ENCODE results near the gene GAB3.
"Not testable (repeated sequence)": the region's sequence is repeated elsewhere in the genome, so short reads cannot be mapped to it uniquely, and the experiment has no call there.

GAB3 gene

DNA sequence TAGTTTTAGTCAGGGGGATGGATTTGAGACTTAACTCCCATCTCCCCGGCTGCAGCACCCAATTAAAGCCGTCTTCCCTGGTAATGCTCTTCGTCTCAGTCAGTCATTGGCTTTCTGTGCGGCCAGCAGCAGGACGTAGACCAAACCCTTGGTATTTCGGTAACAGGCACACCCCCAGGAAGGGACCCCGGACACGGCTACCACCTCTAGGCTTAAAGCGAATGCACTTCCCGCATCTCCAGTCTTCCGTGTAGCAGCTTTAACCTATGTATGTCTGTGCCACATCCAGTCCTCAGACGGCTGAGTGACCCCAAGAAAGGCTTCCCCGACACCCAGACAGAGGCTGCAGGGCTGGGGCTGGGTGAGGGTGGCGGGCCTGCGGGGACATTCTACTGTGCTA is 96.0 kb downstream of the GAB3 start:
- DNase-seq, result no peak

DNA sequence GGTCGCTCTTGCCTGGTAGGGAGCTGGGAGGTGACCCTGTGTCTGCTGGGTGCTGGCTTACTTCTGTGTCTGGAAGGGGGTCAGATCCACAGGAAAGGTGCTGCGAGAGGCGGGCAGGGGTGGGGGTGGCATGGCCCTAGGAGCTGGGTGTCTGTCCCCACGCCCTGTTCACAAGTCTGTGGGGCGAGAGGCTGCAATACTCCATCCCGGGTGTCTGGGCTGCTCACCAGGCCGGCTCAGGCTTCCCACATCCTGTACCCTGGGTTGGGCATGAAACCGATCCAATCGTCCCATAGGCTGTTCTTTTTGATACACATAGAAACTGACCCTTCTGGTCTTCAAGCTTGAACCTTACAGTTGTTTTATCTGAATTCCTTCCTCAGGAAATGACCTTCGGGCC is 96.5 kb downstream of the GAB3 start:
- no peak for DNase-seq

DNA sequence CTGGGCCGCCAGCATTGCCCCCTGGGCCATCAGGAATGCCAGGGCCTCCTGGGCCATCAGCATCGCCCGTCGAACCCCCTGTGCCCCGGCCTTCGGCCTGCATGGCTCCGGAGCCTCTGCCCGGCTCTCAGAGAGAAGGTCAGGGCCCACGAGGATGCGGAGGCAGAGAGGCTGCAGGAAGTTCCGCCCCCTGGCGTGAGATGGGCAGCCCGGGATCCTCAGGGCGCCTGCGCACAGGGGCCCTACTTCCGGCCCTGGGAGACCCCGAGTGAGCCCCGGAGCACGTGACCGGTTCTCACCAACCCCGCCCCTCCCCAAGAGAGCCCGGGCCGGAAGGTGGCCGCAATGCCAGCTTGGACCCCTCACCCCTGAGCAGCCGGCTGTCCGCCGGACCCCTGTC is 97.5 kb downstream of the GAB3 start, which contains the start of gene CTAG2:
Gene CTAG2, minus strand, starts transcription at position 167 of the 400 bp plus-strand sequence. Its CDS starts 64 bp downstream, at position 103.
- not testable (repeated sequence) for DNase-seq

DNA sequence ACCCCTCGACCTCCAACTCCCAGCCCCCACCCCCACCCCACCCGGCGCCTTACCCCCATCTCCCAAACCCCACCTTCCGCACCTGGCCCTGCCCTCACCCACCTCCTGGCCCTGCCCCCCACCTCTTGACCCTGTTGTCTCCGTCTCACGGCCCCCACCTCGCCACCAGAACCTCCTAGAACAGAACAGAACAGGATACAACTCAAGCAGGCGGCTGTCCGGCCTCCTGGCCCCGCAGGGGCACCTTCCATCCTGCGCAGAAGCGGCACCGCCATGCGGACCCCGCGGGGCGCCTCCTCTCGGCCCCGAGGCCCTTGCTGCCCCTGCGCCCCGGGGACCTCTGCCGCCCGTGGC is 97.9 kb downstream of the GAB3 start:
- no peak for DNase-seq

DNA sequence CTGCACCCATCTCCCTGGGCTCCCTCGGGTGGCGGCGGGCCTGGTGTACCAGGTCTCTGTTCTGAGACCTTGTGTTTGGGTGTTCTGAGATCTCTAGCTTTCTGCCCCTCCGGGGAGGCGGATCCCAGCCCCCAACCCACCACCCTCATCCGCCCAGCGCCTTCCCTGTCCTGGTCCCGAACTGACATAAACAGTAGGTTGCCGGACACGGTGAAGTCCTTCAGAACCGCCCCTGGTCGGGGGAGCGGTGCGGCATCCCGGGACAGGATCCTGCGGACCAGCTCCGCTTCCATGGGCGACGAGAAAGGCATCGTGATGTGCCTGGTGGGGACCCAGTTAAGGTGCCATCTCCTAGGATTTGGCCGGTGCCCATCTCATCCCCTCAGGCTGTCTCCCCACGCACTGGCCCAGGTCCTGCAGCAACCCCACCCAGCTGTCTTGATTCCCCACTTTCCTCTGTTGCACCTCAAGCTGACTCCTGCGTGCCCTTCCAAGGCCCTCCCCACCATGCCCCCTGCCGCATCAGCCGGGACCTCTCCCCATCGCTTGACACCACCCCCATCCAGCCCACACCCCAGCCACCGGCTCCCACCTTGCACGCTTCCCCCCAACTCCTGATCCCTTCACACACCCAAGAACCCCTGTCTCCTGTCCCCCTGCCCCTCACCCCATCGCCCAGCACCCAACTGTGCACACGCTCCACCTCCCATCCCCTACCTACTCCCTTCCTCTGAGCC is 98.4 kb downstream of the GAB3 start:
- DNase-seq, result no peak

DNA sequence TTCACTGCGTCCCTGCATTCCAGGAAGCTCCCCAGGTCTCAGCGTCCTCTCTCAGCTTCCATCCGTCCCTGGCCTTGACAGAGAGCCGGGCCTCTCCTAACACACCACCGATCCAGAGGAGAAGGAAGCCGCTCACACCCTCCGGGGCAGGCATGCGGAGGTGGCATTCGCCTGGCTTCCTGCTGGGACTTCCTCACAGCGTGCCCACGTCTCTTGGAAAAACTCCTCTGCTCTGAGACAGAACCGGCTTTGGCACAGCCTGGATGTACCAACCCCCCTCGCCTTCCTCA is 100.7 kb downstream of the GAB3 start:
- no peak for DNase-seq

DNA sequence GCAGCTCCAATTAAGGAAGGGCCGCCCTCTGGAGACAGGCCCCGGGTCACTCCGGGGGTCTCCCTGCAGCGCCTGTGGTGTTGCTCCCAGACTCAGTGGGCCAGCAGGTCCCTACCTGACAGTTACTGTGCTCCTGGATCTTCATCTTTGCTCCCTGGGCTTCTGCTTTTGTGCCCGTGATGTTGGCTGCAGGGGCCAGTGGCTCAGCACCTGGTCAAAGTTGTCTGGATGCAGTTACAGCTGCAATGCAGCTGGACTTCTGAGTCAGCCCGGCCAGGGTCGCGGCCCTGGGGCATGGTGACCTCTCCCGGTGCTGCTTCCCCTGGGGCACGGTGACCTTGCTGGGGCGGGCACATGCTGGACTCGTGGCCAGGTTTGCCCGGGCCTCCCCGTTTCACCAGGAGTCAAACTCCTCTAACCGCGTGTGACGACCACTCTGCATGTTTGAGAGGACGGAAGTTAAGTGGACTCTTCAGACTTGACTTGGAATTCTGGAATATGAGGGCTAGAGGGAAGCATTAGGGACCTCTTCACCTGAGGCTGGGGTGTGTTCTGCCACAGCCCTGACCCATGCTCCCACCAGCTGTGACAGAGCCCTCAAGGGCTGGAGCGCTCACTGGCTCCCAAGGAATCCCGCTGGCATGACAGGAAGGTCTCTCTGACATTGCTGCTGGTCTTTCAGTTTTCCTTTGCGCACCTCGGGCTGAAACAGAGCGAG is 101.2 kb downstream of the GAB3 start:
- DNase-seq, result no peak

DNA sequence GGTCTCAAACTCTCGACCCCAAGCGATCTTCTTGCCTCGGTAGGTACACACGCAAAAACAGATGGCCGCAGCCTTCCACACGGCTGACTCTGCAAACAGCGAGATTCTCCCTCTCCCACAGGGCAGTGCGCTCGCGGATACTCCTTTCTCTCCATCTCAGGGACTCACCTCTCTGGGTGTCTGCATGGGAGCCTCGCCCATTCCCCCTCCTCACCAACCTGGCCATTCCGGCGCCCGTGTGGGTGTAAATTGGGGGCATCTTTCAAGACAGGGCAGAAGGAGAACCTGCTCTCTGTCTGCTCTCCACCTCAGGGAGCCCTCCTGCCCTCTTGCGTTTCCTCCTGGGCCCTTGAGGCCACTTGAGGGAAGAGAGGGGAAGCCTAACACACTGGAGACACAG is 101.9 kb downstream of the GAB3 start:
- no peak for DNase-seq

DNA sequence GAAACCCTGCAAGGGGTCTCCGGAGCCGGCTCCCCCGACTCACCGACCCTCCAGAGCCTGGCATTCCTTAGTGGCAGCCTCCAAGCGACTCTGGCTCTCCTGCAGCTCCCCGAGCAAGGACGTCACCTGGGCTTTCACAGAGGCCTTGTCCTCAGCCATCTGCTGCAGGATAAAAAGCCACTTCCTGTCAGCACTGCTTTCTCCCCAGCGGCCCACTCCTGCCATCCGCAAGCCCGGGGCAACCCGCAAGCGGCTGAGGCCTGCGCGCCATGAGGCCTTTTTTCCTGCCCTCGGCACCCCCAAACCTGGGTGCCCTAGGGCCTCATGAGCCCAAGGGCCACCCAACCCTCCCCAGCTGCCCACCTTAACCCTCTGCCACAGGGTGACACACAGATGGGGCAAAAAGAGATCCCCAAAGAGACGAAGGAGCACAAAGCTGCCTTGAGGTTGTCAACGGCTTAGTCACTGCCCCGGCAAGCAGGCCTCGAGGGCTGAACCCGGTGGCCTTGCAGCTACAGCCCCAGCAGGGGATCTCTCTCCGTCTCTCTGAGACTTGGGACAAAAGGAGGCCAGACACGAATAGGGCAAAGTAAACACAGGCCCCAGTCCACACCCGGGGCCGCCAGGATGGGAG is 105.0 kb downstream of the GAB3 start:
- not testable (repeated sequence) for DNase-seq

DNA sequence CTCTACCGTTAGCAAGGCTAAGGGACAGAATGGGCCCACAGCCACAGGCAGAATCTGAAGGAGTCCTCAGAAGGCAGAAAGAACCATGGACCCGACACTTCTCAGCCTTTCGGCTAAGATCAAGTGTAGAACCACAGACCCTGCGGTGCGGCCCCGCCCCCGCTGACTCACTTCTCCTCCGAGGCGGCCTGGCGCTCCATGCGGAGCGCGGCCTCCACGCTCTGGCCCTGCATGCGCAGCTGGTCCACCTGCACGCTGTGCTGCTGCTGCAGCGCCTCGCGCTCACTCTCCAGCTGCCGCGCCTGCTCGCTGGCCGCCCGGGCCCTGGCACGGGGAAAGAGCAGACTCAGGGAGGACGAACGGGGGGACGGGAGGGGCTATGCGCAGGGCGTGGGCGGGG is 107.2 kb downstream of the GAB3 start:
- DNase-seq, result not testable (repeated sequence)

DNA sequence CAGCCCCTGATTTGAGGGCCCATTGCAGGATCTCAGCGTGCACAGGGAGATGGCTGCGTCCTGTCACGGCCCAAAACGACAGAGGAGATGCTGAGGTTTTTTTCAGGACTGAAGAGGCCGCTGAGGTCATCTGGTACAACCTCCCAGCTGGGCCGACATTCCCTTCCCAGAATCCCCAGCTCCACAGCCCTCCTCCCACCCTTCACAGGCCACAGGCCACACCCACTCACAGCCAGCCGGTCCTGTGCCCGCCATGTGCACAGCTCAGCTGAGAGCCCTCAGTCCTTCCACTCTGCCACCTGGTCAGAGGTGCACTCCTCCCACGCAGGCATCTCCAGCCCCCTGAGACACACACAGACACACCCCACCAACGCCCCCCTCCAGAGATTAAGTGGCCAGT is 109.1 kb downstream of the GAB3 start:
- not testable (repeated sequence) for DNase-seq

DNA sequence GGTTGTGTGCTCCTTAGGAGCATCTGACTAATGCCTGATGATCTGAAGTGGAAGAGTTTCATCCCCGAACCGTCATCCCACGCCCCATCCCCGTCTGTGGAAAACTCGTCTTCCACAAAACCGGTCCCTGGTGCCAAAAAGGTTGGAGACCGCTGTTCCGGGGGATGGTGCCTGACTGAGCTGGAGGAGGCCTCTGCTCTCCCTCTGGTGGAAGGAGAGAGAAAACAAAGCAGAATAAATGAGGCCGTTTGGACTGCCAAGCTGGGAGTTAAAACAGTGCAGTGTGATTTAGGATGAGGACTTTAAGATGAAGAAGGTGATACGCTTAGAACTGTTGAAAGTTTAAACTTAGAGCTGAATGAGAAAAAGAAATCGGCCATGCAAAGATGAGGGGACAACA is 117.2 kb downstream of the GAB3 start:
- not testable (repeated sequence) for DNase-seq

DNA sequence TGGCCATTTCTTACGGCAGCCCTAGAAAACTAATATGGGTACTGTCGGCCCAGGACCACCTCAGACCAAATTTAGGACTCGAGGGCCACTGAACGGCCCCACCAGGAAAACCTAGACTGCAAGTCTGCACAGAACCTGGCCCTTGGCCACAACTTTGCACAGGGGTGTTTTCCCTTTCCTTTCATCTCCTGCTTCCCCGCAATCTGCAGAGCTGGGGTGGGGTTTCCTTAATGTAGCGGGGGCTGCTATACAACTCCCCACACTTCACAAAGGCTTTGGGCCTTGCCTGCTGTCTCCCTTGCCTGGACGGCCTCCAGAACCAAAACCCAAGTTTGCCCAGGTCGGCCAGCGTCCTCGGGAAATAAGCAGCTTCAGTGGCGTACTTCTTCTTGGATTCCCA is 119.9 kb downstream of the GAB3 start:
- not testable (repeated sequence) for DNase-seq

DNA sequence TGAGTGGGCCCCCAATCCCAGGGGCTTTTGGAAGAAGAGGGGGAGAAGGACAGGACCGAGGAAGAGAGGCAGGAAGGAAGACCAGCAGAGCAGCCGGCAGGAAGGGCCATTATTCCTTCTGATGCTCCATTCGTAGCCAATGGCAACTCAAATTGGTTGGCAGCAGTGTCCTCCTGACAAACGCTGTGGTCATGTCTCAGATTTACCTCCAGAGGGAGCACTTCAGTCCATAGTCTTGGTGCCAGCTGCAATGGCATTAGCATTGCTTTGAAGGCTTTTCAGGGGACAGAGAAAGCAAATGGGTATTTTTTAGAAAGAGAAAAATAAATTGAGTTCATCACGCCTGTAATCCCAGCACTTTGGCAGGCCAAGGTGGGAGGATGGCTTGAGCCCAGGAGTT is 121.9 kb downstream of the GAB3 start:
- DNase-seq, result not testable (repeated sequence)

Data from activated CD4-positive, alpha-beta T cell treated with anti-CD3 and anti-CD28 coated beads, Interleukin-2, Interleukin-6, amounts not matched to agents 100 ng/mL and 50 ng/mL, durations not matched to agents 16 hours and 8 hours (primary cell).